Panc1 (cell line): ENCODE results near the gene SELENOI. TPM values are rescaled to one million over a fixed set of nuclear protein-coding genes. Genes with fewer than 3 reads are reported as not detected.

ENCODE experiments used
- ATAC-seq: fragments of 200-7000 bp; cut with Tn5 transposase; 2 replicates; pipeline ENCODE4 v1.9.1; 2020; ENCODE audit warnings: mild to moderate bottlenecking, moderate library complexity
- BruUV-seq: library from RNA; stranded (reverse); fragments of 400-500 nt; replicated peaks from 2 replicates; lab custom pipeline; 2021; lab: Mats Ljungman, UMichigan
- CTCF ChIA-PET: fragments of 300-600 bp; sonication (Branson Sonifier 250); formaldehyde crosslinking; loops from one replicate; lab custom pipeline; 2022; ENCODE audit warnings: antibody characterized with exemption; lab: Charles Lee
- POLR2A ChIA-PET: fragments of 300-600 bp; sonication (Branson Sonifier 250); formaldehyde crosslinking; loops from one replicate; lab custom pipeline; 2022; ENCODE audit warnings: antibody characterized with exemption; lab: Charles Lee
- DNase-seq: peaks from one replicate; pipeline ENCODE4 v3.0.0-alpha.2; 2010; ENCODE audit warnings: low read depth, low spot score
- H3K27ac ChIP-seq: 2 replicates; pipeline ENCODE4 v1.5.1; 2011; ENCODE audit warnings: mild to moderate bottlenecking, low read length, inconsistent platforms
- H3K27me3 ChIP-seq: fragments of 200-500 bp; sonication (Bioruptor generic); 2 replicates; pipeline ENCODE4 v1.6.0; 2014; ENCODE audit warnings: low read length, inconsistent platforms; ENCODE audit not compliant: control insufficient read depth, insufficient read depth
- H3K36me3 ChIP-seq: fragments of 200-500 bp; sonication (Bioruptor generic); 2 replicates; pipeline ENCODE4 v1.5.1; 2014; ENCODE audit warnings: inconsistent platforms, mild to moderate bottlenecking, low read length, moderate library complexity; ENCODE audit not compliant: control insufficient read depth, insufficient read depth
- H3K4me1 ChIP-seq: 2 replicates; pipeline ENCODE4 v1.5.1; 2011; ENCODE audit warnings: inconsistent platforms, mild to moderate bottlenecking, low read length, moderate library complexity; ENCODE audit not compliant: control insufficient read depth, insufficient read depth
- H3K4me3 ChIP-seq, 2 experiments: 2 replicates each; pipeline ENCODE4 v1.5.1; 2011 to 2012; ENCODE audit warnings: low read depth in 2 of 2, low read length in 2 of 2, mild to moderate bottlenecking in 2 of 2, inconsistent platforms in 1 of 2, moderate library complexity in 1 of 2
- H3K9me3 ChIP-seq: fragments of 200-500 bp; sonication (Bioruptor generic); 2 replicates; pipeline ENCODE4 v1.5.1; 2014; ENCODE audit warnings: low read depth, mild to moderate bottlenecking, inconsistent platforms, low read length, moderate library complexity; ENCODE audit not compliant: control insufficient read depth, insufficient read depth
- CTCF ChIP-seq: fragments of 450-650 bp; IDR thresholded peaks from 2 replicates; pipeline ENCODE4 v1.5.1; 2017; ENCODE audit warnings: mild to moderate bottlenecking
- POLR2AphosphoS5 ChIP-seq: IDR thresholded peaks from 2 replicates; pipeline ENCODE4 v1.6.1; 2012; ENCODE audit warnings: mild to moderate bottlenecking, low read depth, low read length, moderate library complexity
- REST ChIP-seq, 2 experiments: IDR thresholded peaks; 2 replicates each; pipeline ENCODE4 v1.6.1; 2011 to 2012; ENCODE audit warnings: low read depth in 2 of 2, control low read depth in 1 of 2, low read length in 1 of 2, mild to moderate bottlenecking in 1 of 2, moderate library complexity in 1 of 2; ENCODE audit not compliant: insufficient read depth in 1 of 2
- SIN3A ChIP-seq: IDR thresholded peaks from 2 replicates; pipeline ENCODE4 v1.6.1; 2012; ENCODE audit warnings: low read depth, mild to moderate bottlenecking, low read length, moderate library complexity, borderline replicate concordance; ENCODE audit not compliant: insufficient read depth
- TCF7L2 ChIP-seq: IDR thresholded peaks from 2 replicates; pipeline ENCODE4 v1.6.1; 2011; ENCODE audit warnings: mild to moderate bottlenecking, low read depth, low read length, inconsistent platforms
- in situ Hi-C: cut with HindIII; loops from 2 replicates; pipeline ENCODE4 v1.10.0; 2016; ENCODE audit warnings: low sequenced_read_pairs, low pct_unique_long_range_greater_than_20kb
- intact Hi-C: fragments of 100-400 bp; cut with micrococcal nuclease; formaldehyde crosslinking; loops from one replicate; pipeline ENCODE4 v1.10.0; 2022; ENCODE audit not compliant: unreplicated experiment
- total RNA-seq: library from RNA; stranded (reverse); gene quantifications from one replicate; pipeline ENCODE4 v1.2.1, GENCODE V29; 2021; ENCODE audit not compliant: unreplicated experiment

The SELENOI gene
- total RNA-seq, 1 experiment from 2014 or later = 28.5 TPM

- POLR2A ChIA-PET = no interaction called here
- H3K4me1 ChIP-seq = no peaks in the 10 kb centered on the region
- no peak for ATAC-seq
- CTCF ChIA-PET = no interaction called here
- H3K27me3 ChIP-seq = no peaks in the 10 kb centered on the region
- H3K27ac ChIP-seq = no peak overlapping the region
- intact Hi-C loops = no loop called here
- BruUV-seq = no TSS peak
- no peak for TF ChIP-seq CTCF
- no peak for TF ChIP-seq TCF7L2
- TF ChIP-seq REST (IDR thresholded peaks at IDR 0.05; ENCODE audit: insufficient read depth in 1 of 2, low read depth in 2 of 2, low read length in 1 of 2) = no peak
- no peak for TF ChIP-seq SIN3A
- no peak for TF ChIP-seq POLR2AphosphoS5
- no peaks in the 10 kb centered on the region for H3K9me3 ChIP-seq
- in situ Hi-C loops = no loop called here
- H3K36me3 ChIP-seq = no peaks in the 10 kb centered on the region
- DNase-seq = no peak
- no peak overlapping the region for H3K4me3 ChIP-seq
These were observed 10.8 kb downstream of the SELENOI start for GRCh38 chr2:26356771-26357170.

GRCh38 chr2:26359886-26360473 is 14.0 kb downstream of the SELENOI start:
- Histone ChIP-seq H3K4me1 (no peaks in the 10 kb centered on the region), H3K27ac (no peak overlapping the region), H3K36me3 (no peaks in the 10 kb centered on the region; the same call in 1 of the 2 replicates), H3K9me3 (no peaks in the 10 kb centered on the region), H3K27me3 (no peaks in the 10 kb centered on the region), H3K4me3 (no peak overlapping the region)
- intact Hi-C loops = no loop called here
- ATAC-seq (no peak), DNase-seq (no peak)
- POLR2A ChIA-PET = no interaction called here
- no TSS peak for BruUV-seq
- TF ChIP-seq CTCF = no peak
- no peak for TF ChIP-seq TCF7L2
- TF ChIP-seq POLR2AphosphoS5 = no peak
- no peak for TF ChIP-seq SIN3A
- TF ChIP-seq REST (IDR thresholded peaks at IDR 0.05; ENCODE audit: insufficient read depth in 1 of 2, low read depth in 2 of 2, low read length in 1 of 2) = no peak
- in situ Hi-C loops = no loop called here
- CTCF ChIA-PET = no interaction called here
